ENCODE measurements around the gene RNPS1. TPM values are rescaled to one million over a fixed set of nuclear protein-coding genes. Genes with fewer than 3 reads are reported as not detected.
"Not testable (repeated sequence)": the region's sequence is repeated elsewhere in the genome, so short reads cannot be mapped to it uniquely, and the experiment has no call there.

Gene RNPS1
- polyA plus RNA-seq, 1 donor from 2014 or later, result 180 TPM

DNA sequence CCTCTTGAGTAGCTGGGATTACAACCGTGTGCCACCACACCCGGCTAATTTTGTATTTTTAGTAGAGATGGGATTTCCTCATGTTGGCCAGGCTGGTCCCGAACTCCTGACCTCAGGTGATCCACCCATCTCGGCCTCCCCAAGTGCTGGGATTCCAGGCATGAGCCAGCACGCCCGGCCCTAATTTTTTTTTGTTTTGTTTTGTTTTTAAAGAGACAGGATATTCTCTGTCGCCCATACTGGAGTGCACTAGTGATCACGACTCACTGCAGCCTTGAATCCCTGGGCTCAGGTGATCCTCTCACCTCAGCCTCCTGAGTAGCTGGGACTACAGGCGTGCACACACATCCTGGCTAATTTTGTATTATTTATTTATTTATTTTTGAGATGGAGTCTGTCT is 27.6 kb downstream of the RNPS1 start:
- H3K4me2 ChIP-seq (ENCODE audit: low read length); H3K27ac ChIP-seq (ENCODE audit: low read length): not testable (repeated sequence)

DNA sequence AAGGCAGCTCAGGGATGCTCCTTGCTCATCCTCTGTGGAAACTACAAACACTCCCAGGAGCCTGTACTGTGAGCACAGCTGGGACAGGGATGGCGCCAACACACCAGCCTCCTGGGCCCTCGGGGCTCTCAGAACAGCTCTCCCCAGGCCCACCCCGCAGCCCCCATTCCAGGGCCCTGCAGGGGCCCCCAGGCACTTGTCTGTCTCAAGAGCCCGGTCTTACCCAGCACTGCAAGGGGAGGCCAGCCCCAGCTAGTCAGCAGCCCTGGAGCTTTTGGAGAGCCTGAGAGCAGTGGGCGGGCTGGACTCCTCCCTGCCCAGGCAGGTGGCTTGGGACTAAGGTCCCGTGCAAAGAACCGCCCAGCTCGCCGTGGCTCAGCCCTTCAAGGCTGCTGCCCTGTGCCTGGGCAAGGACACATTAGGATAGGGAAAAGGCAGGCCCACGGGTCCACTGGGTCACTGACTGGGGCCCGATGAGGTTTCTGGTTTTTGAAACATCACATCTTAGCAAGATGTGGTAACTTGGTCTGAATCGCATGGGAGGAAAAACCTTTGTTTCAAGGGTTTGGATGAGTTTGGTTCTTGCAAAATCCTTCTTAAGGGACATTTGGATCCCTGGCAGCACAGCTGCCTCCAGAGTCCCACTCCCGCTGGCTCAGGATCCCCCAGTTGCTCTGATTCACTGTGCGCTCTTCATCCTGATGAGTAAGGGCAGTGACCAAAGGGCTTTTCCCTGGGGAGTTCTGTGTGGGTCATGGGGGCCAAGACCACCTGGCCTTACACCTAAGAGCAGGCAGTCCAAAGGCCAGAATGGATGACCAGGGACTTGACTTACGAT is 28.9 kb downstream of the RNPS1 start:
- Histone ChIP-seq H3F3A (ENCODE audit: insufficient read depth, low read length, poor library complexity, severe bottlenecking) (no peaks in the 10 kb centered on the region), H4K20me1 (ENCODE audit: insufficient read depth) (no peaks in the 10 kb centered on the region), H3K9me2 (ENCODE audit: insufficient read depth, low read length) (no peaks in the 10 kb centered on the region)

More for the DNA sequence above, 27.6 kb downstream of the RNPS1 start:
- H3K9ac ChIP-seq (ENCODE audit: low read length); H3K9me3 ChIP-seq (ENCODE audit: low read length); H3K79me2 ChIP-seq (replicated peaks; ENCODE audit: insufficient read depth, low read length); H2AFZ ChIP-seq (ENCODE audit: low read depth, low read length); H3K36me3 ChIP-seq (ENCODE audit: insufficient read depth, low read length); H3F3A ChIP-seq (ENCODE audit: insufficient read depth, low read length, poor library complexity, severe bottlenecking); H3K9me2 ChIP-seq (ENCODE audit: insufficient read depth, low read length); H4K20me1 ChIP-seq (ENCODE audit: insufficient read depth); H3K4me3 ChIP-seq (ENCODE audit: low read length): not testable (repeated sequence)
- peaks cover 15% of the 10 kb centered on the region for H3K27me3 ChIP-seq (ENCODE audit: insufficient read depth, low read depth, low read length)

More for the DNA sequence above, 28.9 kb downstream of the RNPS1 start:
- Histone ChIP-seq H3K27me3 (ENCODE audit: insufficient read depth, low read depth, low read length) (peaks cover 15% of the 10 kb centered on the region), H3K27ac (ENCODE audit: low read length) (no peak overlapping the region), H3K4me2 (ENCODE audit: low read length) (no peak overlapping the region), H3K9me3 (ENCODE audit: low read length) (no peaks in the 10 kb centered on the region), H3K36me3 (ENCODE audit: insufficient read depth, low read length) (no peaks in the 10 kb centered on the region), H3K9ac (ENCODE audit: low read length) (no peak overlapping the region), H2AFZ (ENCODE audit: low read depth, low read length) (no peak overlapping the region), H3K79me2 (replicated peaks; ENCODE audit: insufficient read depth, low read length) (no peaks in the 10 kb centered on the region), H3K4me3 (ENCODE audit: low read length) (no peak overlapping the region)
- TF ChIP-seq EZH2 (IDR thresholded peaks at IDR 0.05; ENCODE audit: borderline replicate concordance, insufficient read depth, low read length, poor library complexity, severe bottlenecking) (no peak), TAF1 (IDR thresholded peaks at IDR 0.05; ENCODE audit: low read depth) (no peak), EP300 (conservative IDR thresholded peaks at IDR 0.05; ENCODE audit: poor library complexity, severe bottlenecking) (no peak), RAD21 (conservative IDR thresholded peaks at IDR 0.05) (no peak)
- TF ChIP-seq, protein P1, sequence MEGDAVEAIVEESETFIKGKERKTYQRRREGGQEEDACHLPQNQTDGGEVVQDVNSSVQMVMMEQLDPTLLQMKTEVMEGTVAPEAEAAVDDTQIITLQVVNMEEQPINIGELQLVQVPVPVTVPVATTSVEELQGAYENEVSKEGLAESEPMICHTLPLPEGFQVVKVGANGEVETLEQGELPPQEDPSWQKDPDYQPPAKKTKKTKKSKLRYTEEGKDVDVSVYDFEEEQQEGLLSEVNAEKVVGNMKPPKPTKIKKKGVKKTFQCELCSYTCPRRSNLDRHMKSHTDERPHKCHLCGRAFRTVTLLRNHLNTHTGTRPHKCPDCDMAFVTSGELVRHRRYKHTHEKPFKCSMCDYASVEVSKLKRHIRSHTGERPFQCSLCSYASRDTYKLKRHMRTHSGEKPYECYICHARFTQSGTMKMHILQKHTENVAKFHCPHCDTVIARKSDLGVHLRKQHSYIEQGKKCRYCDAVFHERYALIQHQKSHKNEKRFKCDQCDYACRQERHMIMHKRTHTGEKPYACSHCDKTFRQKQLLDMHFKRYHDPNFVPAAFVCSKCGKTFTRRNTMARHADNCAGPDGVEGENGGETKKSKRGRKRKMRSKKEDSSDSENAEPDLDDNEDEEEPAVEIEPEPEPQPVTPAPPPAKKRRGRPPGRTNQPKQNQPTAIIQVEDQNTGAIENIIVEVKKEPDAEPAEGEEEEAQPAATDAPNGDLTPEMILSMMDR (IDR thresholded peaks at IDR 0.05; ENCODE audit: poor library complexity, severe bottlenecking), result no peak
- TF ChIP-seq, protein P2, sequence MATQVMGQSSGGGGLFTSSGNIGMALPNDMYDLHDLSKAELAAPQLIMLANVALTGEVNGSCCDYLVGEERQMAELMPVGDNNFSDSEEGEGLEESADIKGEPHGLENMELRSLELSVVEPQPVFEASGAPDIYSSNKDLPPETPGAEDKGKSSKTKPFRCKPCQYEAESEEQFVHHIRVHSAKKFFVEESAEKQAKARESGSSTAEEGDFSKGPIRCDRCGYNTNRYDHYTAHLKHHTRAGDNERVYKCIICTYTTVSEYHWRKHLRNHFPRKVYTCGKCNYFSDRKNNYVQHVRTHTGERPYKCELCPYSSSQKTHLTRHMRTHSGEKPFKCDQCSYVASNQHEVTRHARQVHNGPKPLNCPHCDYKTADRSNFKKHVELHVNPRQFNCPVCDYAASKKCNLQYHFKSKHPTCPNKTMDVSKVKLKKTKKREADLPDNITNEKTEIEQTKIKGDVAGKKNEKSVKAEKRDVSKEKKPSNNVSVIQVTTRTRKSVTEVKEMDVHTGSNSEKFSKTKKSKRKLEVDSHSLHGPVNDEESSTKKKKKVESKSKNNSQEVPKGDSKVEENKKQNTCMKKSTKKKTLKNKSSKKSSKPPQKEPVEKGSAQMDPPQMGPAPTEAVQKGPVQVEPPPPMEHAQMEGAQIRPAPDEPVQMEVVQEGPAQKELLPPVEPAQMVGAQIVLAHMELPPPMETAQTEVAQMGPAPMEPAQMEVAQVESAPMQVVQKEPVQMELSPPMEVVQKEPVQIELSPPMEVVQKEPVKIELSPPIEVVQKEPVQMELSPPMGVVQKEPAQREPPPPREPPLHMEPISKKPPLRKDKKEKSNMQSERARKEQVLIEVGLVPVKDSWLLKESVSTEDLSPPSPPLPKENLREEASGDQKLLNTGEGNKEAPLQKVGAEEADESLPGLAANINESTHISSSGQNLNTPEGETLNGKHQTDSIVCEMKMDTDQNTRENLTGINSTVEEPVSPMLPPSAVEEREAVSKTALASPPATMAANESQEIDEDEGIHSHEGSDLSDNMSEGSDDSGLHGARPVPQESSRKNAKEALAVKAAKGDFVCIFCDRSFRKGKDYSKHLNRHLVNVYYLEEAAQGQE (IDR thresholded peaks at IDR 0.05; ENCODE audit: borderline replicate concordance), result no peak
